HepG2 (cell line): ENCODE results near the gene DOK5. TPM values are rescaled to one million over a fixed set of nuclear protein-coding genes. Genes with fewer than 3 reads are reported as not detected.

Source experiments
- ATAC-seq: fragments of 200-7000 bp; cut with Tn5 transposase; 3 replicates; pipeline ENCODE4 v1.9.1; 2020; ENCODE audit warnings: mild to moderate bottlenecking, moderate library complexity
- BruUV-seq: library from RNA; stranded (reverse); fragments of 400-500 nt; replicated peaks from 2 replicates; lab custom pipeline; 2021; lab: Mats Ljungman, UMichigan
- CTCF ChIA-PET: fragments of 300-600 bp; formaldehyde crosslinking; extraction: SDS; loops from one replicate; lab custom pipeline; 2021; ENCODE audit warnings: low total read pairs, inconsistent platforms, low intra/inter-chr PET ratio; lab: Yijun Ruan, JAX
- POLR2A ChIA-PET: fragments of 350-600 bp; sonication (Branson Sonifier 250); formaldehyde crosslinking; loops from one replicate; lab custom pipeline; 2020; ENCODE audit warnings: antibody characterized with exemption, inconsistent platforms; lab: Yijun Ruan, JAX
- DNase-seq: peaks from one replicate; pipeline ENCODE4 v3.0.0-alpha.2; 2015; ENCODE audit warnings: low spot score
- FAIRE-seq: peaks from 3 replicates; lab custom pipeline; 2011; peaks lifted over from hg19 to GRCh38; lab: Jason Lieb, UNC
- H2AFZ ChIP-seq: one replicate; pipeline ENCODE4 v1.6.1; 2011; ENCODE audit warnings: low read length, inconsistent platforms
- H3K27ac ChIP-seq: fragments of 300-600 bp; 3 replicates; pipeline ENCODE4 v1.8.0; 2011; ENCODE audit warnings: mixed run types, mild to moderate bottlenecking, mixed read lengths, low read length, inconsistent platforms; ENCODE audit not compliant: insufficient read depth; ENCODE audit errors: extremely low read length
- H3K27me3 ChIP-seq, 2 experiments: fragments of 200-600 bp in 1 of 2; 2 replicates in 1 of 2; 3 replicates in 1 of 2; pipeline versions ENCODE4 v1.6.0 to v1.8.0; 2011; ENCODE audit warnings: low read length in 2 of 2, mild to moderate bottlenecking in 2 of 2, moderate library complexity in 2 of 2, inconsistent platforms in 1 of 2; ENCODE audit not compliant: insufficient read depth in 2 of 2, control insufficient read depth in 1 of 2
- H3K36me3 ChIP-seq, 2 experiments: fragments of 200-600 bp in 1 of 2; replicated peaks in 1 of 2; 2 replicates in 1 of 2; 3 replicates in 1 of 2; pipeline versions ENCODE4 v1.5.1 to v1.8.0; 2011; ENCODE audit warnings: low read length in 2 of 2, inconsistent platforms in 1 of 2; ENCODE audit not compliant: insufficient read depth in 2 of 2, control insufficient read depth in 1 of 2
- H3K4me1 ChIP-seq: 2 replicates; pipeline ENCODE4 v1.5.1; 2012; ENCODE audit warnings: low read length, inconsistent platforms; ENCODE audit not compliant: insufficient read depth
- H3K4me2 ChIP-seq: 2 replicates; pipeline ENCODE4 v1.6.0; 2011; ENCODE audit warnings: low read depth, low read length, inconsistent platforms
- H3K4me3 ChIP-seq, 3 experiments: fragments of 200-600 bp in 1 of 3; sonication (generic), shearing (Covaris generic) in 1 of 3; replicated peaks in 1 of 3; 2 replicates each; pipeline ENCODE4 v1.5.1; 2011 to 2016; ENCODE audit warnings: low read length in 3 of 3, inconsistent platforms in 2 of 3, low read depth in 2 of 3, mild to moderate bottlenecking in 2 of 3, control low read depth in 1 of 3, mixed read lengths in 1 of 3; ENCODE audit not compliant: insufficient read depth in 1 of 3
- H3K79me2 ChIP-seq: one replicate; pipeline ENCODE4 v1.6.1; 2011; ENCODE audit warnings: low read length, inconsistent platforms; ENCODE audit not compliant: insufficient read depth
- H3K9ac ChIP-seq: 2 replicates; pipeline ENCODE4 v1.6.0; 2011; ENCODE audit warnings: mild to moderate bottlenecking, low read depth, low read length, inconsistent platforms; ENCODE audit not compliant: insufficient read depth
- H3K9me3 ChIP-seq: 2 replicates; pipeline ENCODE4 v1.5.1; 2012; ENCODE audit warnings: mild to moderate bottlenecking, low read length
- H4K20me1 ChIP-seq: 2 replicates; pipeline ENCODE4 v1.6.0; 2011; ENCODE audit warnings: inconsistent platforms, mild to moderate bottlenecking, low read length, moderate library complexity; ENCODE audit not compliant: insufficient read depth
- IRF1 ChIP-seq: sonication (generic); formaldehyde crosslinking; IDR thresholded peaks from 2 replicates; pipeline ENCODE4 v1.4.0; 2020; ENCODE audit warnings: low read depth, mild to moderate bottlenecking, missing genetic modification reagents
- JUND ChIP-seq: sonication (generic); formaldehyde crosslinking; IDR thresholded peaks from 2 replicates; pipeline ENCODE4 v1.8.0; 2022; ENCODE audit warnings: mild to moderate bottlenecking, missing genetic modification reagents
- NBN ChIP-seq: fragments of 450-650 bp; conservative IDR thresholded peaks from 2 replicates; pipeline ENCODE4 v1.6.1; 2017
- RBM22 ChIP-seq: fragments of 200-400 bp; formaldehyde crosslinking; optimal IDR thresholded peaks from 2 replicates; pipeline ENCODE3; 2017; ENCODE audit warnings: mild to moderate bottlenecking, low read length, moderate library complexity
- STAG1 ChIP-seq: sonication (generic); formaldehyde crosslinking; IDR thresholded peaks from 2 replicates; pipeline ENCODE4 v1.4.0; 2020; ENCODE audit warnings: missing genetic modification reagents
- ZFP36L2 ChIP-seq: sonication (generic); formaldehyde crosslinking; IDR thresholded peaks from 2 replicates; pipeline ENCODE4 v1.4.0; 2020; ENCODE audit warnings: missing genetic modification reagents
- ZNF562 ChIP-seq: sonication (generic); formaldehyde crosslinking; IDR thresholded peaks from 2 replicates; pipeline ENCODE4 v1.8.0; 2022; ENCODE audit warnings: missing genetic modification reagents, borderline replicate concordance
- WGBS: methylation state at CpG from one replicate; pipeline ENCODE4 v1.1.6; 2017; ENCODE audit warnings: low lambda C conversion rate; 5-methylcytosine and 5-hydroxymethylcytosine counted together
- in situ Hi-C: cut with HindIII; loops from 2 replicates; pipeline ENCODE4 v1.10.0; 2017; ENCODE audit warnings: low pct_unique_long_range_greater_than_20kb; ENCODE audit not compliant: extremely low pct_ligation_motif_present
- intact Hi-C: fragments of 100-400 bp; cut with micrococcal nuclease; formaldehyde crosslinking; loops from one replicate; pipeline ENCODE4 v1.10.0; 2022; ENCODE audit not compliant: unreplicated experiment
- polyA plus RNA-seq, 8 experiments: library from polyadenylated mRNA; depleted of rRNA in 3 of 8; stranded (reverse) in 7 of 8; unstranded in 1 of 8; fragments of >200 nt; fragmentation: Illumina TruSeq in 4 of 8; extraction: Trizol in 4 of 8; gene quantifications; 2 replicates each; pipeline versions ENCODE4 v1.2.1 to v1.2.3, GENCODE V29; 2011 to 2016; ENCODE audit warnings: low read depth in 4 of 8, missing spikeins in 1 of 8, mixed read lengths in 1 of 8; ENCODE audit not compliant: insufficient read depth in 1 of 8
- total RNA-seq, 5 experiments: library from RNA; depleted of rRNA; stranded (reverse); fragments of >200 nt; fragmentation: Illumina TruSeq; extraction: Trizol; gene quantifications; 2 replicates each; pipeline ENCODE4 v1.2.3, GENCODE V29; 2016; ENCODE audit warnings: low read depth in 1 of 5
- TF ChIP-seq, protein P1 (sequence below): sonication (generic); formaldehyde crosslinking; conservative IDR thresholded peaks from 2 replicates; pipeline ENCODE4 v1.5.0; 2020; ENCODE audit warnings: missing genetic modification reagents
- TF ChIP-seq, protein P2 (sequence below): sonication (generic); formaldehyde crosslinking; IDR thresholded peaks from 2 replicates; pipeline ENCODE4 v1.5.0; 2020; ENCODE audit warnings: mild to moderate bottlenecking, missing genetic modification reagents, borderline replicate concordance
- TF ChIP-seq, protein P3 (sequence below): sonication (generic); formaldehyde crosslinking; IDR thresholded peaks from 2 replicates; pipeline ENCODE4 v1.8.1; 2023; ENCODE audit warnings: mild to moderate bottlenecking, missing genetic modification reagents

Gene DOK5
- total and polyA plus RNA-seq, 2 of the 13 experiments (the other 11 are each of a cell fraction or from before 2014, with no cell fraction given), result not detected

DNA sequence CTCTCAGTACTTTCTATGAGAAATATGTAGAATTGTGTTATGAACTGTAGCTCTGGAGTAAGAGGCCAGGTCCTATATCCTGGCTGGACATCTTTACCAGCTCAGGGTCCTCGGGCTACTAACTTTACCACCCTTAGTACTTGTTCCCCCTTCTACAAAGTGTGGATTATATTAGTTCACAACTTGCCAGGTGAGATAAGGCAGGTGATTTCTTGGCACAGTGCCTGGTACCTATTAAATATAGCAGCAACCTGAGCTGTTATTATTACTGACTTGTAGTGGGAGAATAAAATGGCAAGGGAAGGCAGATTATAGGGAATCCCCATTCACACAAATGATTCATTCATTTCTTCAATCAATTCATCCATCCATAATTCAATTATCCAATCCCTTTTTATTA lies 150.1 kb downstream of the DOK5 start (continued):
- TF ChIP-seq STAG1 (CRISPR knock-in tag), result no peak
- TF ChIP-seq IRF1 (CRISPR knock-in tag), result no peak
- TF ChIP-seq RBM22, result no peak
- TF ChIP-seq, protein P1, sequence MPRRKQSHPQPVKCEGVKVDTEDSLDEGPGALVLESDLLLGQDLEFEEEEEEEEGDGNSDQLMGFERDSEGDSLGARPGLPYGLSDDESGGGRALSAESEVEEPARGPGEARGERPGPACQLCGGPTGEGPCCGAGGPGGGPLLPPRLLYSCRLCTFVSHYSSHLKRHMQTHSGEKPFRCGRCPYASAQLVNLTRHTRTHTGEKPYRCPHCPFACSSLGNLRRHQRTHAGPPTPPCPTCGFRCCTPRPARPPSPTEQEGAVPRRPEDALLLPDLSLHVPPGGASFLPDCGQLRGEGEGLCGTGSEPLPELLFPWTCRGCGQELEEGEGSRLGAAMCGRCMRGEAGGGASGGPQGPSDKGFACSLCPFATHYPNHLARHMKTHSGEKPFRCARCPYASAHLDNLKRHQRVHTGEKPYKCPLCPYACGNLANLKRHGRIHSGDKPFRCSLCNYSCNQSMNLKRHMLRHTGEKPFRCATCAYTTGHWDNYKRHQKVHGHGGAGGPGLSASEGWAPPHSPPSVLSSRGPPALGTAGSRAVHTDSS, result no peak
- no peak for TF ChIP-seq JUND (CRISPR knock-in tag)
- TF ChIP-seq NBN, result no peak
- TF ChIP-seq, protein P2, sequence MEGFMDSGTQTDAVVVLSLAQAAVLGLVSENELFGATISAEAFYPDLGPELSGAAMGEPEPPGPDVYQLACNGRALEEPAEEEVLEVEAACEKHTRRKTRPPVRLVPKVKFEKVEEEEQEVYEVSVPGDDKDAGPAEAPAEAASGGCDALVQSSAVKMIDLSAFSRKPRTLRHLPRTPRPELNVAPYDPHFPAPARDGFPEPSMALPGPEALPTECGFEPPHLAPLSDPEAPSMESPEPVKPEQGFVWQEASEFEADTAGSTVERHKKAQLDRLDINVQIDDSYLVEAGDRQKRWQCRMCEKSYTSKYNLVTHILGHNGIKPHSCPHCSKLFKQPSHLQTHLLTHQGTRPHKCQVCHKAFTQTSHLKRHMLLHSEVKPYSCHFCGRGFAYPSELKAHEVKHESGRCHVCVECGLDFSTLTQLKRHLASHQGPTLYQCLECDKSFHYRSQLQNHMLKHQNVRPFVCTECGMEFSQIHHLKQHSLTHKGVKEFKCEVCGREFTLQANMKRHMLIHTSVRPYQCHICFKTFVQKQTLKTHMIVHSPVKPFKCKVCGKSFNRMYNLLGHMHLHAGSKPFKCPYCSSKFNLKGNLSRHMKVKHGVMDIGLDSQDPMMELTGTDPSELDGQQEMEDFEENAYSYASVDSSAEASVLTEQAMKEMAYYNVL (CRISPR knock-in tag), result no peak
- TF ChIP-seq, protein P3, sequence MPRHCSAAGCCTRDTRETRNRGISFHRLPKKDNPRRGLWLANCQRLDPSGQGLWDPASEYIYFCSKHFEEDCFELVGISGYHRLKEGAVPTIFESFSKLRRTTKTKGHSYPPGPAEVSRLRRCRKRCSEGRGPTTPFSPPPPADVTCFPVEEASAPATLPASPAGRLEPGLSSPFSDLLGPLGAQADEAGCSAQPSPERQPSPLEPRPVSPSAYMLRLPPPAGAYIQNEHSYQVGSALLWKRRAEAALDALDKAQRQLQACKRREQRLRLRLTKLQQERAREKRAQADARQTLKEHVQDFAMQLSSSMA, result no peak
- TF ChIP-seq, all 625 proteins: peak for 0

- no peak for FAIRE-seq
- WGBS, result 35% methylated on average over 5 of the region's 5 CpGs
- ATAC-seq, result no peak
- Histone ChIP-seq H3K27ac (no peak overlapping the region), H3K9ac (no peak overlapping the region), H3K9me3 (no peaks in the 10 kb centered on the region), H2AFZ (no peak overlapping the region), H3K36me3 (no peaks in the 10 kb centered on the region), H3K4me3 (no peak overlapping the region), H3K27me3 (peaks cover 0 to 48% of the 10 kb centered on the region in 2 experiments; a peak in 4 of 5 replicates), H3K79me2 (no peaks in the 10 kb centered on the region), H4K20me1 (no peaks in the 10 kb centered on the region), H3K4me2 (no peak overlapping the region), H3K4me1 (no peaks in the 10 kb centered on the region)
- TF ChIP-seq ZNF562 (CRISPR knock-in tag) (no peak), ZFP36L2 (CRISPR knock-in tag) (no peak)
- DNase-seq, result no peak
- intact Hi-C loops (no loop called here), in situ Hi-C loops (no loop called here)
- CTCF ChIA-PET, result no interaction called here
- POLR2A ChIA-PET, result no interaction called here
- no TSS peak for BruUV-seq
Measured at GRCh38 chr20:54626126-54626525, 150.7 kb downstream of the DOK5 start.
